Progenitor cell of endocrine pancreas (in vitro differentiated cells): ENCODE measurements around the gene SERPINA1. TPM values are rescaled to one million over a fixed set of nuclear protein-coding genes. Genes with fewer than 3 reads are reported as not detected.

ENCODE experiments used
- DNase-seq: peaks from one replicate; pipeline ENCODE4 v3.0.0; 2021; ENCODE audit warnings: low spot score; ENCODE audit not compliant: unreplicated experiment
- H3K27ac Mint-ChIP-seq: 2 replicates; pipeline ENCODE4 v1.8.0; 2021; ENCODE audit warnings: mild to moderate bottlenecking, moderate library complexity, mixed read lengths
- H3K27me3 Mint-ChIP-seq: 2 replicates; pipeline ENCODE4 v1.8.0; 2021; ENCODE audit warnings: mixed read lengths
- H3K36me3 Mint-ChIP-seq: 2 replicates; pipeline ENCODE4 v1.8.0; 2022; ENCODE audit warnings: mixed read lengths; ENCODE audit not compliant: insufficient read depth
- H3K4me1 Mint-ChIP-seq: 2 replicates; pipeline ENCODE4 v1.8.0; 2021; ENCODE audit warnings: low read depth, mixed read lengths
- H3K4me3 Mint-ChIP-seq: 2 replicates; pipeline ENCODE4 v1.8.0; 2021; ENCODE audit warnings: low read depth, mild to moderate bottlenecking, moderate library complexity, mixed read lengths
- H3K9me3 Mint-ChIP-seq: 2 replicates; pipeline ENCODE4 v1.8.0; 2021; ENCODE audit warnings: low read depth, mixed read lengths
- CTCF ChIP-seq: fragments of 200-600 bp; sonication (generic); IDR thresholded peaks from one replicate; pipeline ENCODE4 v1.5.0; 2021; ENCODE audit warnings: antibody characterized with exemption, mild to moderate bottlenecking; ENCODE audit not compliant: unreplicated experiment
- total RNA-seq: library from RNA; stranded (reverse); gene quantifications from 2 replicates; pipeline ENCODE4 v1.2.1, GENCODE V29; 2021

Gene SERPINA1
- total RNA-seq, 1 donor from 2014 or later = 411 TPM

- no peak for TF ChIP-seq CTCF
- Mint-ChIP-seq H3K4me1 (peaks cover 14% of the 10 kb centered on the region), H3K9me3 (no peaks in the 10 kb centered on the region), H3K27ac (peak overlapping the region; percentile 43), H3K27me3 (peaks cover 4% of the 10 kb centered on the region), H3K36me3 (peaks cover 19% of the 10 kb centered on the region), H3K4me3 (no peak overlapping the region)
- no peak for DNase-seq
Observed at GRCh38 chr14:94375552-94376107, 12.8 kb downstream of the SERPINA1 start.

GRCh38 chr14:94374749-94375260, 13.6 kb downstream of the SERPINA1 start:
- Mint-ChIP-seq H3K4me1 (peaks cover 14% of the 10 kb centered on the region), H3K27me3 (peaks cover 4% of the 10 kb centered on the region), H3K27ac (no peak overlapping the region), H3K9me3 (no peaks in the 10 kb centered on the region), H3K36me3 (peaks cover 16% of the 10 kb centered on the region), H3K4me3 (no peak overlapping the region)
- no peak for DNase-seq
- TF ChIP-seq CTCF = no peak

DNA sequence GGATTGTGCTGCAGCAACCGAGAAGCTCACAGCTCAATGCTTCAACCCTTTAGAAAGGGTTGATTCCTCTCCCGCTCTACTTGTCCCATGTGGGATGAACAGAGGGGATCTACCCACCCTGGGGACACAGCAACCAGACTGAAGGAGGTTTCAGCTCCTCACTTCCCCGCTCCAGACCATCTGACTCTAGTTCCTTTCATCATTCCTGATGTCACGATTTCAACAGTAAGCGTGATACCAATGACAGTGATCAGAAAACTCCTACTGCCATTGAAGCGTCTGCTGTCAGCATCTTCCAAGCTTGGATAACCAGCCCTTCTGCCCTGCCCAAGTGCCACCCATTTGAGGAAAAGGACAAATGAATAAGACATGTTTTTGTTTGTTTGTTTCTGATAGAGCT, 14.3 kb downstream of the SERPINA1 start:
- TF ChIP-seq CTCF = no peak
- Mint-ChIP-seq H3K4me1 (peaks cover 14% of the 10 kb centered on the region), H3K27me3 (peaks cover 4% of the 10 kb centered on the region), H3K9me3 (no peaks in the 10 kb centered on the region), H3K4me3 (no peak overlapping the region), H3K36me3 (peaks cover 12% of the 10 kb centered on the region), H3K27ac (no peak overlapping the region)
- no peak for DNase-seq

DNA sequence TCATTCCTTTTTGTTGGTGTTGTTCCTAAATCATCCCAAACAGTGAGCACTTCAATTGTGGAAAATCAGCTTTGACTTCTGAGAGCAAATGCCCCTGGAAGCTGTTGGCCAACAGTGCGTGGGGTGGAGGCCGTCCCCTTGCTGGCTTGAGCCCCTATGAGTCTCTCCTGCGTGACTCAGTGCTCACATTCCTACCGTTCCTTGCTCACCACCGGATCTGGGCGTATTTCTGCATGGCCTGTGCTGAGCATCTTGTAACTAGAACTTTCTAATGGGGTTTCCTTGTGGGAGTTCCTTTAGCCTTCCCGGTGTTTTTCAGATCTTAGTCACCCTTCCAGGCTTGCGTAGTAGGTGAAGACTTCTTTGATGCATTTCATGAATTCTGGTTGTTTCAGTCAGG, 14.7 kb downstream of the SERPINA1 start:
- Mint-ChIP-seq H3K4me3 (no peak overlapping the region), H3K27ac (no peak overlapping the region), H3K27me3 (peaks cover 4% of the 10 kb centered on the region), H3K9me3 (no peaks in the 10 kb centered on the region), H3K4me1 (peaks cover 14% of the 10 kb centered on the region), H3K36me3 (peaks cover 9% of the 10 kb centered on the region)
- TF ChIP-seq CTCF = no peak
- no peak for DNase-seq

- Mint-ChIP-seq H3K4me3 (no peak overlapping the region), H3K4me1 (peaks cover 16% of the 10 kb centered on the region), H3K27ac (peak overlapping the region; percentile 74), H3K9me3 (no peaks in the 10 kb centered on the region), H3K27me3 (peaks cover 4% of the 10 kb centered on the region), H3K36me3 (peaks cover 5% of the 10 kb centered on the region)
- peak; percentile 8 for TF ChIP-seq CTCF
- no peak for DNase-seq
Observed at GRCh38 chr14:94372021-94372605, 16.3 kb downstream of the SERPINA1 start.
